ENCODE measurements around the gene TIMP2.
"Not testable (repeated sequence)": the region's sequence is repeated elsewhere in the genome, so short reads cannot be mapped to it uniquely, and the experiment has no call there.

Gene TIMP2

DNA sequence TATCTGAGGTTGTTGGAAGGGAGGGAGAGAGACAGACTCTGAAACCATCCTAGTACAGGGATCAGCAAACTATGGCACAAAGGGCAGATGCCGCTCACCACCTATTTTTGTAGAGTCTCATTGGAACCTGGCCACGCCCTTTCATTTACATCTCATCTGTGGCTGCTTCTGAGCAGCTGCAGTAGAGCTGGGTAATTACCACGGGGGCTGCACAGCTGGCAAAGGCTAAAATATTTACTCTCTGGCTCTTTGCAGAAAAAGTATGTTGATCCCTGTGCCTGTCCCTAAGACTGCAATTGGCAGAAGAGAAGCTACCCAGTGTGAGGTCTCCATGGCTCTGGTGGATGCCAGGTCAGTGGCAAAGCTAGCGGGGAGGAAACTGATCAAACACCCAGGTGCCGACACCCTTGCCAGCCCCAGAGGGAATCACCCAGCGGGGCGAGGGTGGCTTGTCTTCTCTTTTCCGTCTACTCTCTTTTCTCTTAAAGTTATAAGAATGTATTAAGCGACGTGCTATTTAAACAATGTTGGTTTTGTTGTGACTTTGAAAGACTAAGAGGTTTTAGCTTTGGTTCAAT, 36.2 kb downstream of the TIMP2 start:
- no peak for FAIRE-seq

DNA sequence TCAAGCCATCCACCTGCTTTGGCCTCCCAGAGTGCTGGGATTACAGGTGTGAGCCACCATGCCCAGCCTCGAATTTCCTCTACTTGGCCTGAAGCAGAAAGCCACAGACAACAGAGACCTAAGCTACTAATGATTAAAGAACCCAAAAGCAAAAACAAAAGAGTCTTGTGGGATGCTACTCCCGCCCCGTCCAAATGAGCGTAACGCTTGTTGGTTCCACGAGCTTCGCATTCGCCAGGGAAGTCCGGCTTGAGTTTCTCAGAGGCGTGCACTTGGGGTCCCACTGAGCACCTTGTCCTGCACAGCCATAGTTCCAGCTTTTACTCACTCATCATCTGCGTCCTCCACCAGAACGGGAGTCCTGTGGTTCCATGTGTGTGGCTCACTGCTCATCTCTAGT, 38.2 kb downstream of the TIMP2 start:
- FAIRE-seq, result no peak

DNA sequence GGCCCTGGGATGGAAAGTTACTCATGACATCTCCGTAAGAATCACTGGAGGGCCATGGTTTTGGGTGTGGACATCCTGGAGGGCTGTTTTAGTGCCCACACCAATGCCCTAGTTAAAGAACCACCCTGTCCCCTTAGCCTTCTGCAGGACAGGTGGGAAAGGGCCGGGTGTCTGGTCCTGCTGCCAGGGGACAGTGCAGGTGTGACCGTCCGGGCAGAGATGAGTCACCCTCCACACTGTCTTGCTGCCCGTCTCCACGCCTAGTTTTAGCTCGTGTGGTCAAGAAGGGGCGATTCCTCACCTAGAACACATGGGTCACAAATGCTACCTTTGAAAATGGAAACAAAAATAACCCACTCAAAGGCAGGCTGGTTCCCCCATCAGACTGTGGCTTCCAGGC, 39.2 kb downstream of the TIMP2 start:
- FAIRE-seq, result no peak

DNA sequence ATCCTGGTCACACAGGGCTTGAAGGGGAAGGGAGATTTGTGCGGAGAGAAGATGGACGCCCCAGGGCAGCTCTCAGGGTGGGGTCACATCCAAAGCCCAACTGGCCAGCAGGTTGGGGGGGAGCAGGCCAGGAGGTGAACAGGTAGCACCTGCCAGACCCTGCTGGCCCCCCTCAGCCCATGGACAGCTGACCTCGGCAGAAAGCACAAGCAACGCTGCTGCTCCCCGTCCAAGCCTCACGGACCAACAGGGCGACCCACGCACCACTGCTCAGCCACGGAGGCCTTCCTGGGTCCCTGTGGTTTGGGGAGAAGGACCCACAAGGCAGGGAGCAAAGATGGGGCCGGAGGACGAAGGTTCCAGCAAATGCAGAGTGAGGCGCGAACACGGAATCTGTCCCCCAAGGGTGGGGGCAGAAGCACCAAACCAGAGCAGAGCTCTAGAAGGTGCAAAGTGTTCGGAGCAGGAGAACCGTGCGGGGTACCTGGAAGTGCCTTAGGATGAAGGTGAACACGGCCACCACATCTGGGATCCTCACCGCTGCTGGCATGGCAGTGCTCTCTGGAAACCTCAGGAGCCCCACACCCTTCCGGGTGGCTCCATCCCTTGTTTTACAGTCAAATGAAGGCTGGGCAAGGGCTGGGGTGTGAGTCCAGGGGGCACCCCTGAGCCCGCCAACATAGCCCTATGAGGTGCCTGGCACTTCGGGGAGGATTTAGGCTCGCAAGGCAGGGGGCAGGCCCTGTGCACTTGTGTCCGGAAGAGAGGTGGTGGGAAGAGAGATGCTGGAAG, 40.1 kb downstream of the TIMP2 start:
- no peak for FAIRE-seq

DNA sequence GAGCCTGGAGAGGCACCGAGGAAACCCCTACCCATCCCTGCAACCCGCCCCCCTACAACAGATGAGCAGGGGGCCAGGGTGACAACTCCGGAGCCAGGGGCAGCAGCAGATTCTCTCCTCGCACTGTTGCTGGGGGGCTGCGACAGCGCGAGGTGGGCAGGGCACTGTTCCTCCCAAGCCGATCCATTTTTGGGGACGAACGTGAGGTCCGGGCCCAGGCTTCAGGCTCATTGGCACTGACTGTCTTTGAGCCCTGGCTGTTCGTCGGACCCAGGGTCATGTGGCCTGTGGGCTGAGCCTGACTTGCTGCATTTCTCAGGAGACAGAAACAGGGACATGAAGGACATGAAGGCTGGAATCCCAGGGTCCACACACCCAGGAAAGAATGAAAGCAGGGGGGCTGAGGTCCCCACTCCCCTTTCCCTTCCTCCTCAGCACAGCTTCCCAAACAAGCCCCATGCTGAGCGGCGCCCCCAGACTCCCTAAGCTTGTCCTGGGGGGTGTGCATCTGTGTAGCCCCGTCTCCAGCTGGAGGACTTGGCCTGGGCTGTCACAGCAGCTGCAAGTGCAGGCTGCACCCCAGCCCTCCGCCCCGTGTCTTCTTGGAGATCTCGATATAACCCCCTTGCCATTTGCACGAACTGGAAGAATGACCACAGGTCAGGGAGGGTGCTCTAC, 40.9 kb downstream of the TIMP2 start:
- no peak for FAIRE-seq

DNA sequence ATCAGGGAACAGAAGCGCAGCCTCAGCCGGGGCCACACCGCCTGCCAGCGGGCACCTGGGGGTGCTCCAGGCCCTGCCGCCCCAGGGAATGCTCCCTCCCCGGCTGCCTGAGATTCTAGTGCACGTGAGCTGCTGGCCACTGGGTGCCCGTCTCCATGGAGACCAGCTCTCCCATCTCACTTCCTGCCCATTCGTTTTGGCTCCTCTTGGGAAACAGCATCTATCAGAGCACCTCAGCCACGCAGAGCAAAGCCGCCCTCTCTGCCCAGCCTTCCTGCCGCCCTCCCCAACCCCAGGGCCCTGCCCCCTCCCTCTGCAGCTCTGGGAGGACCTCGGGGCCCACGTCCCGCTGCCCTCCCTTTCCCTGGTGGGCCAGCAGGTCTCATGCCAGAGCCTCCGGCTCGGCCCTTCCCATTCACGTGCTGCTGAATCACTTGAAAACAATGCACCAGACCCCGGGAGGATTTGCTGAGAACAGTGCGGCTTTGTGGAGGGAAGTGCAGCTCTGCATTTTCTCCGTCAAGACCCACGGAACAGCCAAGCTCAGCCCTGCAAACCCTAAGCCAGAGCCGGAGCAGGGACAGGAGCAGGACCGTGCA, 41.6 kb downstream of the TIMP2 start:
- no peak for FAIRE-seq

GRCh38 chr17:78883089-78883532, 42.1 kb downstream of the TIMP2 start:
- no peak for FAIRE-seq

DNA sequence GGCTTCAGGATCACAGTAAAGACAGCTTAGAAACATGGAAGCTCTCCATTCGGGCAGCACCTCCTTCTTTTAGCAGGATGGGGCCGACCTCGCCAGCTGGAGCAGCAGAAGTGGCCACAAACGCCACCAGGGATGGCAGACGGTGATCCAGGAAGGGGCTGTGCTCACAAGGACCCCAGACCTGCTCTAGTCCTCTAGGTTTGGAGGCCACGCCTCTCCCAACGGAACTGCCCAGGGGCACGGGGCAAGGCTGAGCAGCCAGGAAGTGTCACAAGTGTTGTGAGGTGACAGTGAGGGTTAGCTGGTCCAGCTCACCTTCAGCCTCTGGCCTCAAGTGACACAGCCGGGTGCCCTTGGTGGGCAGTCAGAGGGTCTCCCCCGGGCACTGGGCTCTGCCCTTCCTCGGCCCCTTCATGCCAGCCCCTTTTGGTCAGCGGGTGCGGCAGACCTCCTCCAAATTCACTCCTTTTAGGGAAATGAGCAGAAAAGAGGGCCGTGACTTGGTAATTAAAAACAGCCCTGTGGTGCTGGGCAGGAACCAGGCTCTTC, 42.6 kb downstream of the TIMP2 start:
- no peak for FAIRE-seq

GRCh38 chr17:78879635-78880186, 45.5 kb downstream of the TIMP2 start:
- no peak for FAIRE-seq

- FAIRE-seq, result no peak
These were observed 46.2 kb downstream of the TIMP2 start for GRCh38 chr17:78878871-78879527.

- FAIRE-seq, result no peak
These were observed 46.9 kb downstream of the TIMP2 start for GRCh38 chr17:78878261-78878660.

DNA sequence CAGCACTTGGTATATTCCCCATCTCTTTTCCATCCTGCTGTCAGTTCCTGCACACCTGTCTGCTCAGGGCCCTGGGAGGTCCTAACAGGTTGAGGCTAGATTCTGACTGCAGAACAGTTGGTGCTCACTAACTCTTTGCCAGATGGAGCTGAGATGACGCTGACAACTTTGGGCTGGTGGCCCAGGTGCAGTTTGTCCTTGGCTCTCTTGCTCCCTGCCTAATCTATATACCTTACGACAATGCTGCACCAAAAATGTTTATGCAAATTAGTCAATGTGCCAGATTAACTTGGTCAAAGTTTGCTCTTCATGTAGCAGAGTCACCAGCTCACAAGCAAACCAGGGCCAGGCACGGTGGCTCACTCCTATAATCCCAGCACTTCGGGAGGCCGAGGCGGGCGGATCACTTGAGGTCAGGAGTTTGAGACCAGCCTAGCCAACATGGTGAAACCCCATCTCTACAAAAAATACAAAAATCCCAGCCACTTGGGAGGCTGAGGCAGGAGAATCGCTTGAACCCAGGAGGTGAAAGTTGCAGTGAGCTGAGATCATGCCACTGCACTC, 48.2 kb downstream of the TIMP2 start:
- FAIRE-seq, result not testable (repeated sequence)

DNA sequence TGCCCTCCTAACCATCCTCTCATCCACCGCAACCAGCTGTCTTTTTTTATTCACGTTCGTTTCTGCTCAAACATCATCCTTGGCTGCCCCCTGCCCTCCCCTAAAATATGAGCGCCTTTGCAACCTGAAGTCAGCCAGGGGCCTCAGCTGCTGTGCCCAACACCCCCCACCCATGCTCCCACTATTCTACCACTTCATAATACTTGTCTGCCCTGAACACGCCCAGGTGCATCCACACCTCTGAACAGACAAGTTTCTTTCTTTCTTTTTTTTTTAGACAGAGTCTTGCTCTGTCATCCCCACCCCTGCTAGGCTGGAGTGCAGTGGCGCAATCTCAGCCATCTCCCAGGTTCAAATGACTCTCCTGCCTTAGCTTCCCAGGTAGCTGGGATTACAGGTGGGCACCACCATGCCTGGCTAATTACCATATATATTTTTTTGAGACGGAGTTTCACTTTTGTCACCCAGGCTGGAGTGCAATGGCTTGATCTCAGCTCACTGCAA, 49.0 kb downstream of the TIMP2 start:
- FAIRE-seq, result no peak

GRCh38 chr17:78875363-78876093, 49.7 kb downstream of the TIMP2 start:
- no peak for FAIRE-seq

GRCh38 chr17:78873519-78874340, 51.5 kb downstream of the TIMP2 start:
- no peak for FAIRE-seq

DNA sequence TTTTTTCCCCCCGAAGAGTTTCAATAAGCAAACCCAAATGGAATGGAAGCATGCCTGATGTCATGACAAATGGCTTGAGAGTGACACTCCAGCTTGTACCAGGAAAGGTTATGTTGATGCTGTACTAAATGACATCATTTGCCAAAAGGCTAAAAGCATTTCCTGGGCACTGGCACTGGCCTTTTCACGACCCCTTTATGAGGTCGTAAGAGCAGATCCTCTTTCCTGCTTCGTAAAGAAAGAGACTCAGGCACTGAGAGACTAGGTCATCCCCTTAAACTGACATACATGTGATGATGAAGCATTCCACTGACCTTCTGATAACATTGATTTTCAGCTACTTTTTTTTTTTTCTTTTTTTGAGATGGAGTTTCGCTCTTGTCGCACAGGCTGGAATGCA, 52.7 kb downstream of the TIMP2 start:
- no peak for FAIRE-seq

DNA sequence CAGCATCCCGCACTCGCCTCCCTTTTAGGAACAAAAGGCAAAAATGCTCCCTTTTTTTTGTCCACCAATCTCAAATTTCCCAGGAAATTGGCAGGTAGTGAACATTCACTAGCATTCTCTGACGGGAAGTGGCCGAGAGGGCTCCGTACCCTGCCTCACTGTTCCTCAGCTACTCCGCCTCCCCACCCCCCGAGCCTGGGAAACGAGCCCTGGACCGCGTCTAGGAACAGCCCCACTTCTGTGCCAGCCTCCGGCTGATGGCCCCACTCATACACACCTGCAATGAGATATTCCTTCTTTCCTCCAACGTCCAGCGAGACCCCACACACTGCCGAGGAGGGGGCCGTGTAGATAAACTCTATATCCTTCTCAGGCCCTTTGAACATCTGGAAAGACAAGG, 54.6 kb downstream of the TIMP2 start:
- FAIRE-seq, result no peak

DNA sequence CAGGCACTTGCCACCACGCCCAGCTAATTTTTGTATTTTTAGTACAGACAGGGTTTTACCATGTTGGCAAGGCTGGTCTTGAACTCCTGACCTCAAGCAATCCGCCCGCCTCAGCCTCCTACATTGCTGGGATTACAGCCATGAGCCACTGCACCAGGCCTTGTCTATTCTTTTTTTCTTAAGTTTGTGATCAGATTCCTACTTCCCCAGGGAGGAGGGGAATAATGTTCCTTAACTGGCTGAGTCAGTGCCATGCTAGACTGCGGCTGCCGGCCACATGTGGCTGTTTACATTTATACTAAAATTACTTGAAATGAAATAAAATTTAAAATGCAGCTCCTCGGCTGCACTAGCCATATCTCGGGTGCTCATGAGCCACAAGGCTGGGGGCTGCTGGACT, 56.8 kb downstream of the TIMP2 start:
- FAIRE-seq, result no peak

DNA sequence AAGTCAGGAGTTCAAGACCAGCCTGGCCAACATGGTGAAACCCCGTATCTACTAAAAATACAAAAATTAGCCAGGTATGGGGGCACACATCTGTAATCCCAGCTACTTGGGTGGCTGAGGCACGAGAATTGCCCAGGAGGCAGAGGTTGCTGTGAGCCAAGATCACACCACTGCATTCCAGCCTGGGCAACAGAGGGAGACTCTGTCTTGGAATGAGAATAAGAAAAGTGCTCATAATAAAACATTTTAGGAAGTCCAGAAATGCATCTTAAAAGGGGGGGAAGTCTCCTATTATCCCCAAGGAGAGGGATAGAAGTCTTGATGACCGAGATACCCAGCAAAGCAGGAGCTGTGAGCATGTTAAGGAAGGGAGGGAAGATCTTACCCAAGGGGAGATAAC, 58.1 kb downstream of the TIMP2 start:
- FAIRE-seq, result not testable (repeated sequence)

Data from colon (tissue), 2 donors.